ENCODE results near the gene ADARB1. TPM values are rescaled to one million over a fixed set of nuclear protein-coding genes. Genes with fewer than 3 reads are reported as not detected.

ADARB1 gene
- total and polyA plus RNA-seq, 9 of the 15 experiments (the other 6 are each of a cell fraction or from before 2014, with no cell fraction given): 6.7 to 16.0 (median 8.3) TPM

DNA sequence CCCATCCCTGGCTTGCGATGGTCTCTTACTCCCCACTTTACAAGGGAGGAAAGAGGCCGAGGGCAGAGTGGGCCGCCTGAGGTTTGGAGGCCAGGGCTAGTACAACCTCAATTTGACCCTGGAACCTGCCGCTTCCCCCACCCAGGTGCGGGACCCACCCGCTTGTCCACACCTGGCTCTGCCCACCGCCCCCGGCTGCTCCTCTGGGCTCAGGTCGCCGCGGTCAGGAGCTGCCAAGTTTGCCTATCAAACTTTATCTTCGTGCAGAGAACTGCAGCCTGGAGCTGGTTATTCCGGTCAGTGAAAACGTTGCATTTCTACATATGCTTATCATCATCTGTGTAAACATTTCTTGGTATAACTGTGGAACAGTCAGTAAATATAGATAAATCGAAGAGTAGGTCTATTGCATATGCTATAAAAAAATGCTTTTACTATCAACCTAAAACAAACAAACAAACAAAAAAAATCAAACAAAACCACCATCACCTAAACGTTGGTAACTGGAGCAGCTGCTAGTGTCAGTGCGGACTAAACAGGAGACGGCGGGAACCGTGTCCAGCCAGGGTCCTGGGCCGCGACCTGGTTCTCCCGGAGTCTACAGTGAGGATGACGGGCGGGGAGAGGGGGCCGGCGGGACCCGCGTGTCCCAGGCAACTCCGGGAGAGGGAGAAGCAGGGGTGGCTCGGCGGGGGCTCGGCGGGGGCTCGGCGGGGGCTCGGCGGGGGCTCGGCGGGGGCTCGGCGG is 906 bp upstream of the ADARB1 start (continued):
- TF ChIP-seq TAF9B (IDR thresholded peaks at IDR 0.05; ENCODE audit: partially characterized antibody): peak; percentile 90
- no peak for TF ChIP-seq ZNF785 (CRISPR knock-in tag; IDR thresholded peaks at IDR 0.05)
- TF ChIP-seq HCFC1 (IDR thresholded peaks at IDR 0.05; ENCODE audit: low read depth, low read length): peak; percentile 61
- TF ChIP-seq, protein P1, sequence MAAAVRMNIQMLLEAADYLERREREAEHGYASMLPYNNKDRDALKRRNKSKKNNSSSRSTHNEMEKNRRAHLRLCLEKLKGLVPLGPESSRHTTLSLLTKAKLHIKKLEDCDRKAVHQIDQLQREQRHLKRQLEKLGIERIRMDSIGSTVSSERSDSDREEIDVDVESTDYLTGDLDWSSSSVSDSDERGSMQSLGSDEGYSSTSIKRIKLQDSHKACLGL (CRISPR knock-in tag; IDR thresholded peaks at IDR 0.05; ENCODE audit: borderline replicate concordance, poor library complexity, severe bottlenecking): no peak
- TF ChIP-seq CBFA2T3 (IDR thresholded peaks at IDR 0.05): peak; percentile 87
- no peak for TF ChIP-seq ZKSCAN1 (IDR thresholded peaks at IDR 0.05; ENCODE audit: low read depth, low read length)
- TF ChIP-seq NFRKB (IDR thresholded peaks at IDR 0.05; ENCODE audit: low read depth): no peak; the same call in 1 of the 2 replicates
- TF ChIP-seq, protein P2, sequence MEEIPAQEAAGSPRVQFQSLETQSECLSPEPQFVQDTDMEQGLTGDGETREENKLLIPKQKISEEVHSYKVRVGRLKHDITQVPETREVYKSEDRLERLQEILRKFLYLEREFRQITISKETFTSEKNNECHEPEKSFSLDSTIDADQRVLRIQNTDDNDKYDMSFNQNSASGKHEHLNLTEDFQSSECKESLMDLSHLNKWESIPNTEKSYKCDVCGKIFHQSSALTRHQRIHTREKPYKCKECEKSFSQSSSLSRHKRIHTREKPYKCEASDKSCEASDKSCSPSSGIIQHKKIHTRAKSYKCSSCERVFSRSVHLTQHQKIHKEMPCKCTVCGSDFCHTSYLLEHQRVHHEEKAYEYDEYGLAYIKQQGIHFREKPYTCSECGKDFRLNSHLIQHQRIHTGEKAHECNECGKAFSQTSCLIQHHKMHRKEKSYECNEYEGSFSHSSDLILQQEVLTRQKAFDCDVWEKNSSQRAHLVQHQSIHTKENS (CRISPR knock-in tag; IDR thresholded peaks at IDR 0.05): no peak
- TF ChIP-seq DPF2 (IDR thresholded peaks at IDR 0.05): peak; percentile 90
- TF ChIP-seq HIVEP1 (CRISPR knock-in tag; IDR thresholded peaks at IDR 0.05): no peak
- peak; percentile 92; the same call in 1 of the 2 replicates for TF ChIP-seq HLTF (IDR thresholded peaks at IDR 0.05)
- TF ChIP-seq GATA2 (CRISPR knock-in tag; IDR thresholded peaks at IDR 0.05): peak; percentile 69
- peak; percentile 46; the same call in 1 of the 2 replicates for TF ChIP-seq LARP7 (IDR thresholded peaks at IDR 0.05)
- 0 out of 2 replicates have a peak, but pooled peaks have one; percentile 70 for TF ChIP-seq MEF2A (IDR thresholded peaks at IDR 0.05; ENCODE audit: control insufficient read depth, low read depth, low read length)
- TF ChIP-seq, protein P3, sequence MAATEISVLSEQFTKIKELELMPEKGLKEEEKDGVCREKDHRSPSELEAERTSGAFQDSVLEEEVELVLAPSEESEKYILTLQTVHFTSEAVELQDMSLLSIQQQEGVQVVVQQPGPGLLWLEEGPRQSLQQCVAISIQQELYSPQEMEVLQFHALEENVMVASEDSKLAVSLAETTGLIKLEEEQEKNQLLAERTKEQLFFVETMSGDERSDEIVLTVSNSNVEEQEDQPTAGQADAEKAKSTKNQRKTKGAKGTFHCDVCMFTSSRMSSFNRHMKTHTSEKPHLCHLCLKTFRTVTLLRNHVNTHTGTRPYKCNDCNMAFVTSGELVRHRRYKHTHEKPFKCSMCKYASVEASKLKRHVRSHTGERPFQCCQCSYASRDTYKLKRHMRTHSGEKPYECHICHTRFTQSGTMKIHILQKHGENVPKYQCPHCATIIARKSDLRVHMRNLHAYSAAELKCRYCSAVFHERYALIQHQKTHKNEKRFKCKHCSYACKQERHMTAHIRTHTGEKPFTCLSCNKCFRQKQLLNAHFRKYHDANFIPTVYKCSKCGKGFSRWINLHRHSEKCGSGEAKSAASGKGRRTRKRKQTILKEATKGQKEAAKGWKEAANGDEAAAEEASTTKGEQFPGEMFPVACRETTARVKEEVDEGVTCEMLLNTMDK (IDR thresholded peaks at IDR 0.05; ENCODE audit: borderline replicate concordance, insufficient read depth, low read depth, low read length, poor library complexity, severe bottlenecking): no peak
- peak; percentile 99 for TF ChIP-seq POLR2AphosphoS5 (IDR thresholded peaks at IDR 0.05; ENCODE audit: control insufficient read depth, insufficient read depth, low read depth, low read length)
- TF ChIP-seq, protein P4, sequence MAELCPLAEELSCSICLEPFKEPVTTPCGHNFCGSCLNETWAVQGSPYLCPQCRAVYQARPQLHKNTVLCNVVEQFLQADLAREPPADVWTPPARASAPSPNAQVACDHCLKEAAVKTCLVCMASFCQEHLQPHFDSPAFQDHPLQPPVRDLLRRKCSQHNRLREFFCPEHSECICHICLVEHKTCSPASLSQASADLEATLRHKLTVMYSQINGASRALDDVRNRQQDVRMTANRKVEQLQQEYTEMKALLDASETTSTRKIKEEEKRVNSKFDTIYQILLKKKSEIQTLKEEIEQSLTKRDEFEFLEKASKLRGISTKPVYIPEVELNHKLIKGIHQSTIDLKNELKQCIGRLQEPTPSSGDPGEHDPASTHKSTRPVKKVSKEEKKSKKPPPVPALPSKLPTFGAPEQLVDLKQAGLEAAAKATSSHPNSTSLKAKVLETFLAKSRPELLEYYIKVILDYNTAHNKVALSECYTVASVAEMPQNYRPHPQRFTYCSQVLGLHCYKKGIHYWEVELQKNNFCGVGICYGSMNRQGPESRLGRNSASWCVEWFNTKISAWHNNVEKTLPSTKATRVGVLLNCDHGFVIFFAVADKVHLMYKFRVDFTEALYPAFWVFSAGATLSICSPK (IDR thresholded peaks at IDR 0.05; ENCODE audit: borderline replicate concordance): 0 out of 2 replicates have a peak, but pooled peaks have one; percentile 59
- TF ChIP-seq, protein P5, sequence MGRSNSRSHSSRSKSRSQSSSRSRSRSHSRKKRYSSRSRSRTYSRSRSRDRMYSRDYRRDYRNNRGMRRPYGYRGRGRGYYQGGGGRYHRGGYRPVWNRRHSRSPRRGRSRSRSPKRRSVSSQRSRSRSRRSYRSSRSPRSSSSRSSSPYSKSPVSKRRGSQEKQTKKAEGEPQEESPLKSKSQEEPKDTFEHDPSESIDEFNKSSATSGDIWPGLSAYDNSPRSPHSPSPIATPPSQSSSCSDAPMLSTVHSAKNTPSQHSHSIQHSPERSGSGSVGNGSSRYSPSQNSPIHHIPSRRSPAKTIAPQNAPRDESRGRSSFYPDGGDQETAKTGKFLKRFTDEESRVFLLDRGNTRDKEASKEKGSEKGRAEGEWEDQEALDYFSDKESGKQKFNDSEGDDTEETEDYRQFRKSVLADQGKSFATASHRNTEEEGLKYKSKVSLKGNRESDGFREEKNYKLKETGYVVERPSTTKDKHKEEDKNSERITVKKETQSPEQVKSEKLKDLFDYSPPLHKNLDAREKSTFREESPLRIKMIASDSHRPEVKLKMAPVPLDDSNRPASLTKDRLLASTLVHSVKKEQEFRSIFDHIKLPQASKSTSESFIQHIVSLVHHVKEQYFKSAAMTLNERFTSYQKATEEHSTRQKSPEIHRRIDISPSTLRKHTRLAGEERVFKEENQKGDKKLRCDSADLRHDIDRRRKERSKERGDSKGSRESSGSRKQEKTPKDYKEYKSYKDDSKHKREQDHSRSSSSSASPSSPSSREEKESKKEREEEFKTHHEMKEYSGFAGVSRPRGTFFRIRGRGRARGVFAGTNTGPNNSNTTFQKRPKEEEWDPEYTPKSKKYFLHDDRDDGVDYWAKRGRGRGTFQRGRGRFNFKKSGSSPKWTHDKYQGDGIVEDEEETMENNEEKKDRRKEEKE (IDR thresholded peaks at IDR 0.05; ENCODE audit: borderline replicate concordance in 1 of 2, control insufficient read depth in 1 of 2, low read depth in 2 of 2, low read length in 1 of 2): peak in 1 of 2 experiments; percentile 98; a peak in 2 of 4 replicates

Data from K562 (cell line).